CD4-positive, alpha-beta T cell (primary cell): Measurements from ENCODE around the gene LYL1. TPM values are rescaled to one million over a fixed set of nuclear protein-coding genes. Genes with fewer than 3 reads are reported as not detected.

Experiments
- ATAC-seq: fragments of 200-7000 bp; cut with Tn5 transposase; one replicate; pipeline ENCODE4 v1.10.0; 2022; ENCODE audit warnings: mild to moderate bottlenecking; ENCODE audit not compliant: poor library complexity
- CTCF ChIA-PET: fragments of 350-600 bp; sonication (Branson Sonifier 250); formaldehyde crosslinking; loops from one replicate; lab custom pipeline; 2021; ENCODE audit warnings: antibody characterized with exemption, inconsistent platforms; lab: Charles Lee
- POLR2A ChIA-PET: fragments of 350-600 bp; sonication (Branson Sonifier 250); formaldehyde crosslinking; loops from one replicate; lab custom pipeline; 2021; ENCODE audit warnings: antibody characterized with exemption, inconsistent platforms; lab: Charles Lee
- DNase-seq, 14 experiments: peaks; one replicate each; pipeline ENCODE4 v3.0.0-alpha.2; 2013 to 2020; ENCODE audit warnings: mixed read lengths in 2 of 14
- H3K27ac ChIP-seq, 2 donors: one replicate each; pipeline versions ENCODE4 v1.5.1 to v1.7.0; 2013; ENCODE audit warnings: low read length in 2 of 2, low read depth in 1 of 2, mild to moderate bottlenecking in 1 of 2
- H3K27me3 ChIP-seq, 2 experiments: 1 replicate in 1 of 2; 2 replicates in 1 of 2; pipeline versions ENCODE4 v1.6.1 to v1.7.0; 2013; ENCODE audit warnings: low read length in 2 of 2, control low read depth in 1 of 2, mild to moderate bottlenecking in 1 of 2, moderate library complexity in 1 of 2; ENCODE audit not compliant: insufficient read depth in 2 of 2, control insufficient read depth in 1 of 2
- H3K36me3 ChIP-seq: one replicate; pipeline ENCODE4 v1.6.1; 2013; ENCODE audit warnings: low read length, control low read depth; ENCODE audit not compliant: insufficient read depth
- H3K4me1 ChIP-seq: one replicate; pipeline ENCODE4 v1.6.1; 2013; ENCODE audit warnings: low read length, control low read depth; ENCODE audit not compliant: insufficient read depth
- H3K4me3 ChIP-seq: one replicate; pipeline ENCODE4 v1.5.1; 2013; ENCODE audit warnings: mild to moderate bottlenecking, low read length, moderate library complexity
- H3K9me3 ChIP-seq, 2 experiments: 1 replicate in 1 of 2; 2 replicates in 1 of 2; pipeline versions ENCODE4 v1.6.1 to v1.7.0; 2013; ENCODE audit warnings: low read length in 2 of 2, mild to moderate bottlenecking in 2 of 2, control low read depth in 1 of 2, moderate library complexity in 1 of 2; ENCODE audit not compliant: control insufficient read depth in 1 of 2, insufficient read depth in 1 of 2
- H3K27ac Mint-ChIP-seq: one replicate; pipeline ENCODE4 v1.8.0; 2020; ENCODE audit warnings: mixed read lengths
- H3K27me3 Mint-ChIP-seq: one replicate; pipeline ENCODE4 v1.8.0; 2021; ENCODE audit warnings: mixed read lengths
- H3K36me3 Mint-ChIP-seq: one replicate; pipeline ENCODE4 v1.8.0; 2021; ENCODE audit warnings: low read depth, mixed read lengths
- H3K4me1 Mint-ChIP-seq: one replicate; pipeline ENCODE4 v1.8.0; 2021; ENCODE audit warnings: low read depth, mixed read lengths
- H3K4me3 Mint-ChIP-seq: one replicate; pipeline ENCODE4 v1.8.0; 2020; ENCODE audit warnings: mild to moderate bottlenecking, mixed read lengths
- H3K9me3 Mint-ChIP-seq: one replicate; pipeline ENCODE4 v1.8.0; 2020; ENCODE audit warnings: mixed read lengths
- intact Hi-C, 2 experiments: fragments of 100-400 bp; cut with DNase I in 1 of 2; cut with micrococcal nuclease in 1 of 2; formaldehyde crosslinking; loops; one replicate each; pipeline versions ENCODE4 v1.15.1 to v1.9.0; 2023 to 2025; cut with DNase I, micrococcal nuclease
- total RNA-seq, 174 experiments: library from RNA in 2 of 174; stranded (reverse) in 2 of 174; gene quantifications; one replicate each; pipeline ENCODE4 v1.2.3 and lab custom pipeline; 2021 to 2026
- TF ChIP-seq, protein P1 (sequence below): fragments of 200-600 bp; IDR thresholded peaks from one replicate; pipeline ENCODE4 v1.8.0; 2022; ENCODE audit warnings: antibody characterized with exemption, mild to moderate bottlenecking

LYL1 gene
- total RNA-seq, 2 experiments from 2014 or later = 1.9 to 2.1 TPM

DNA sequence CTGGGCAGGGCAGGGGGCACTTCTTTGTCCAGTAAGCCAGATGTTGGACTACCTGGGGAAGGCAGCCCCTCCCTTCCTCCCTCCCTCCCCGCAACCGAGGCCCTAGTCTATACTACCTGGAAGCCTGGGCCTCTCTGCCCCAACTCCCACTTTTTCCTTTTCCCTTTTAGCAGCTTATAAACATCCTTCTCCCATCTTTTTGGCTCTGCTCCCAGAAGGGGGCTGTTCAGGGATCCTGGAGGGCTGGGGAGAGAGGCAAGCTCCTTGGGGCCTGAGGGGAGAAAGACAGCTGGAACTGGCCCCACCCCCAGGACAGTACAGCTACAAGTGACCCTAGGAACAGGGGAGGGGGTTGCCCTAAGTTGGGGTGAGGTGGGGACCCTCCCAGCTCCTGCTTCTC, 44.9 kb downstream of the LYL1 start:
- TF ChIP-seq, protein P1, sequence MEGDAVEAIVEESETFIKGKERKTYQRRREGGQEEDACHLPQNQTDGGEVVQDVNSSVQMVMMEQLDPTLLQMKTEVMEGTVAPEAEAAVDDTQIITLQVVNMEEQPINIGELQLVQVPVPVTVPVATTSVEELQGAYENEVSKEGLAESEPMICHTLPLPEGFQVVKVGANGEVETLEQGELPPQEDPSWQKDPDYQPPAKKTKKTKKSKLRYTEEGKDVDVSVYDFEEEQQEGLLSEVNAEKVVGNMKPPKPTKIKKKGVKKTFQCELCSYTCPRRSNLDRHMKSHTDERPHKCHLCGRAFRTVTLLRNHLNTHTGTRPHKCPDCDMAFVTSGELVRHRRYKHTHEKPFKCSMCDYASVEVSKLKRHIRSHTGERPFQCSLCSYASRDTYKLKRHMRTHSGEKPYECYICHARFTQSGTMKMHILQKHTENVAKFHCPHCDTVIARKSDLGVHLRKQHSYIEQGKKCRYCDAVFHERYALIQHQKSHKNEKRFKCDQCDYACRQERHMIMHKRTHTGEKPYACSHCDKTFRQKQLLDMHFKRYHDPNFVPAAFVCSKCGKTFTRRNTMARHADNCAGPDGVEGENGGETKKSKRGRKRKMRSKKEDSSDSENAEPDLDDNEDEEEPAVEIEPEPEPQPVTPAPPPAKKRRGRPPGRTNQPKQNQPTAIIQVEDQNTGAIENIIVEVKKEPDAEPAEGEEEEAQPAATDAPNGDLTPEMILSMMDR = no peak
- intact Hi-C loops = no loop called here
- H3K27ac Mint-ChIP-seq = no peak overlapping the region
- H3K36me3 Mint-ChIP-seq = no peaks in the 10 kb centered on the region
- H3K4me1 Mint-ChIP-seq = peaks cover 8% of the 10 kb centered on the region
- H3K4me3 Mint-ChIP-seq = no peak overlapping the region
- Histone ChIP-seq H3K4me1 (peaks cover 16% of the 10 kb centered on the region), H3K36me3 (no peaks in the 10 kb centered on the region), H3K4me3 (no peak overlapping the region), H3K9me3 (no peaks in the 10 kb centered on the region), H3K27ac (no peak overlapping the region), H3K27me3 (peaks cover 9 to 15% of the 10 kb centered on the region in 2 experiments)
- DNase-seq (no peak), ATAC-seq (no peak)
- CTCF ChIA-PET = interaction anchor here (0.9 kb wide), 1 partner anchor 80 kb away, joined by 5 read pairs; no protein-coding TSS in a partner anchor
- H3K27me3 Mint-ChIP-seq = peaks cover 16% of the 10 kb centered on the region
- POLR2A ChIA-PET = no interaction called here
- no peaks in the 10 kb centered on the region for H3K9me3 Mint-ChIP-seq

DNA sequence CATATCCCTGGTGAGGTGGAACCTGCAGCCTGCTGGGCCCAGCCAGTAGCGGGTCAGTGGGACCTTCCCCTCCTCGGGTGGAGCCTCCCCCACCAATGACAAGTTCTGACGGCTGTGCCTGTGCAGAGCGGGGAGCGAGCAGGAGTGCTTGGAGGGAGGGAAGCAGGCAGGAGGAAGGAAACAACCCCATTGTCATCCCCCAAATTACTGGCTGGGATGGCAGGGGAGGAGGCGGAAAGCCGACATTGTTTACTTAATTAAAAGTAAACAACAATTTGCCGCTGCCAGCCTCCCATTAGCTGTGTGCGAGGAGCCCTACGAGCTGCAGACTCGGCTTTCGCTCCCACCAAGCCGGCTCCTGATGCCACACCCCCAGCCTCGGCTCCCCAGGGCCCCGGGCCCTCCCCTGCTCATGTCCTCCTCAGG, 45.5 kb downstream of the LYL1 start:
- ATAC-seq (no peak), DNase-seq (no peak)
- H3K9me3 ChIP-seq = no peaks in the 10 kb centered on the region
- H3K27me3 ChIP-seq = peaks cover 3 to 9% of the 10 kb centered on the region in 2 experiments
- H3K27ac Mint-ChIP-seq = no peak overlapping the region
- no peak overlapping the region for H3K27ac ChIP-seq
- H3K9me3 Mint-ChIP-seq = no peaks in the 10 kb centered on the region
- no peak overlapping the region for H3K4me3 ChIP-seq
- peaks cover 8% of the 10 kb centered on the region for H3K4me1 Mint-ChIP-seq
- ChIA-PET POLR2A (no interaction called here), CTCF (no interaction called here)
- H3K27me3 Mint-ChIP-seq = peaks cover 15% of the 10 kb centered on the region
- no peaks in the 10 kb centered on the region for H3K36me3 ChIP-seq
- H3K4me3 Mint-ChIP-seq = no peak overlapping the region
- intact Hi-C loops = no loop called here
- peaks cover 16% of the 10 kb centered on the region for H3K4me1 ChIP-seq
- H3K36me3 Mint-ChIP-seq = no peaks in the 10 kb centered on the region
- TF ChIP-seq, protein P1 = no peak

DNA sequence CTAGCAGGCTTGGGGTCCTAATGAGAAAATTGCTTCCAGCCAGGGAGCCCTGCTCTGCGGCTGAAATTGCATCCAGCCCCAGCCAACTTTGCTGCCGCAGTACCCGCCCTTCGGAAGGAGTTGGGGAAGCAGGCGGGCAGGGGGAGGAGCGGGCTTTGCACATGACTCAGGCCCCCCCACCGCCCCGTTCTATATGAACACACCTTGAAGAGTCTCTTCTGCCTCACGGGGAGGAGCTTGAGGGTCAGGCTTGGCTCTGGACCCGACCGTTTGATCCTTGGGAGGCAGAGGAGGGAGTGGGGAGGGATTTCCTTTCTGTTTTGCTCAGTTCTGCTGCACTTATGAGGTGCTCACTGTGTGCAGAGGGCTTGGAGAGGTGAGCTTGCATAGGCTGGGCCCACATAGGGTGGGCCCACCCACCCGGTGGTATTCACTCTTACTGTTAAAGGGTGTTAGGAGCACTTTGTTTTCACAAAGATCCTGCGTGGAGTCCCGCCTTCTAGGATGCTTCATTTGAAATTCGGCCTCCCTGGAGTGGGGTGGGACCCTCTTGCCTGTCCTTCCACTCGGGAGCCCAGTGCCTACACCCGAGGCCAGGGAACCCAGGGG, 46.5 kb downstream of the LYL1 start:
- H3K9me3 Mint-ChIP-seq = no peaks in the 10 kb centered on the region
- Histone ChIP-seq H3K4me3 (no peak overlapping the region), H3K27ac (no peak overlapping the region), H3K4me1 (peaks cover 19% of the 10 kb centered on the region), H3K9me3 (no peaks in the 10 kb centered on the region), H3K36me3 (no peaks in the 10 kb centered on the region), H3K27me3 (peaks cover 0 to 9% of the 10 kb centered on the region in 2 experiments)
- H3K27me3 Mint-ChIP-seq = peaks cover 6% of the 10 kb centered on the region
- ATAC-seq (no peak), DNase-seq (no peak)
- intact Hi-C loops = no loop called here
- TF ChIP-seq, protein P1 = no peak
- POLR2A ChIA-PET = no interaction called here
- peaks cover 13% of the 10 kb centered on the region for H3K4me1 Mint-ChIP-seq
- no peak overlapping the region for H3K4me3 Mint-ChIP-seq
- H3K27ac Mint-ChIP-seq = no peak overlapping the region
- CTCF ChIA-PET = no interaction called here
- no peaks in the 10 kb centered on the region for H3K36me3 Mint-ChIP-seq
